HG03095 (cell line): Measurements from ENCODE around the gene RRAS2.
A peak's percentile ranks its signal among the peaks of the same experiment; 100 is the strongest.
"Not testable (repeated sequence)": the region's sequence is repeated elsewhere in the genome, so short reads cannot be mapped to it uniquely, and the experiment has no call there.

Experiments used
- ATAC-seq: cut with Tn5 transposase; IDR thresholded peaks from one replicate; pipeline ENCODE4 v1.9.1; 2021; ENCODE audit warnings: moderate library complexity; ENCODE audit not compliant: unreplicated experiment

Gene RRAS2

DNA sequence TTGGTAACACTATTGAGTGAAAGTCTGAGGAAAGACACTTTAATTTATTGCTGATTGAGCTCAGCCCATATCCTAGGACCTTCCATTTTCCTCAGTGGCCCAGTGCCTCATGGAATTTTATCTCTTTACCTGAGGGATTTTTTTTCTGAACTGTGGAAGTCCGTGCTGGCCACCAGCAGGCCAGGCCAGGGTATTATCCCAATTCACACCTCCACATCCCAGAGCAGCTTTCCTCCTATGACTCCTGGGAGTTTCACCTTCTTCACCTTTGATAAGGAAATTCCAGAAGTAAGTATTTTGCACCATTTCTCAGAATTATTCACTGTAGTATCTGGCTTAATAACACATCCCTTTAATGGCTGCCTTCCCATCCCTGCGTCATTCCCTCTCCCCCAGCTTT, 13.0 kb upstream of the RRAS2 start:
- ATAC-seq = no peak

GRCh38 chr11:14371249-14371648, 12.3 kb upstream of the RRAS2 start:
- no peak for ATAC-seq

DNA sequence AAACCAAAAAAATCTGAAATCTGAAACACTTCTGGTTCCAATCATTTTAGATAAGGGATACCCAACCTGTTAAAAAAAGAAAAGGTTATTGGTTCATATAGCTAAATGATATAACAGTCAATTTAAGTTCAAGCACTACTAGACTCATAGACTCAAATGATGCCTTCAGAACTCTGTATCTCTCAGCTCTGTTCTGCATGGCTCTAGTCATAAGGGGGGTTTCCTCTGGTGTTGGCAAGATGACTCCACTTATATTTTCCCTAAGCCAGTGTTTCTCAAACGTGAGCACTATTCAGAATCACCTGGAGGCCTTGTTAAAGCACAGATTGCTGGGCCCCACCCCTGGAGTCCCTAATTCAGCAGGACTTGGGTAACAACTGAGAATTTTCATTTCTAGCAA, 11.5 kb upstream of the RRAS2 start:
- no peak for ATAC-seq

GRCh38 chr11:14369598-14369997, 10.6 kb upstream of the RRAS2 start:
- no peak for ATAC-seq

DNA sequence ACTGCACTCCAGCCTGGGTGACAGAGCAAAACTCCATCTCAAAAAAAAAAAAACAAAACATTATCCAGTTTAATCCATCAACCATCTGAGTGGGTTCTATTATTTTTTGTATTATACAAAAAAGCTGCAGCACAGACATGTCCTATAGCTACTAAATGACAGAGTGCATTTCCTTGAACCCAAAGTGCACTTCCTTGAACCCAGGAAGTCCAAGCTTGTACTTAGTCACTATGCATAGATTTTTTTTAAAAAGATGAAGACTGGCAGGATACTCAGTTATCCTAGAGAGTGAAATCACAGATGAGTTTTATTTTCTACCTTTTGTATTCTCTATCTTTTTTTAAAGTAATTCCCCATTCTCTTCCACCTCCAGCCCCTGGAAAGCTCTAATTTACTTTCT, 8.0 kb upstream of the RRAS2 start:
- no peak for ATAC-seq

DNA sequence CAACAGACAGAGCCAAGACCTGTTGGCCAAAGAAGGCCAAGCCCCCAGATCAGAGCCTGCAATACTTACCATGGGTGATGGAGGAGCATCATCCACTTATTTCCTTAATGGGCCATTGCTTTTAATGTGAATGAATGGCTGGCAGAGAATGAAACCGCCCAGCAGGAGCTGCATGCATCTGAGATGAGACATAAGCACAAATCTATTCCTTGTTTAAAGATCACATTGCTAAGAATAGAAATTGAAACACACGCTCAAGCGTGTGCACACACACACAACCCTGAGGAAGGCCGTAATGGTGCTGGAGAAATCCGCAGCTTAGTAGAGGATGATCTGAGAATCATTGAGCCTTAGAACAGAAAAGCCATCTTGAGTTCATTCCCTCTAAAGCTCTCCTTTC, 5.3 kb upstream of the RRAS2 start:
- no peak for ATAC-seq

- no peak for ATAC-seq
Measured at GRCh38 chr11:14362611-14363010, 3.6 kb upstream of the RRAS2 start.

- ATAC-seq = no peak
Measured at GRCh38 chr11:14361951-14362350, 3.0 kb upstream of the RRAS2 start.

- no peak for ATAC-seq
Measured at GRCh38 chr11:14360976-14361375, 2.0 kb upstream of the RRAS2 start.

DNA sequence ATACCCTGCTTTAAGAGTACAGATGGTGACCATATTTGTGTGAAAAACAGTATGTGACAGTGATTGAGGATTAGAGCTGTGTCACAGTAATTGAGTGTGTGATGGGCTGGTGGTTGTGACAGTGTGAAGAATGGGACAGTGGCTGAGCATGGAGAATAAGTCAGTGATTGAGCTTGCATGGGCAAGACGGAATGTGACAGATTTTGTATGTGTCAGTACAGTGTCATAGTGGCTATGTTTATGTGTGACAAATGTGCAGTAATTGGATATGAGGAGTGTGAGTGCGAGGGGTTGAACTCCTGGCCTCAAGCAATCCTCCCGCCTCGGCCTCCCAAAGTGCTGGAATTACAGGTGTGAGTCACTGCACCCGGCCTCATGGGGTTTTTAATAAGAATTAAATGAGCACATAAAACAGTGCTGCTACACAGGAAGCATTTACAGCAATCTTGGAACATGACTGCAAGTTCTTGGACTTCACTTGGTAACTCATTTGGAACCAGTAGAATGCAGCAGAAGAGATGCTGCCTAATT, 583 bp upstream of the RRAS2 start:
- ATAC-seq = no peak

DNA sequence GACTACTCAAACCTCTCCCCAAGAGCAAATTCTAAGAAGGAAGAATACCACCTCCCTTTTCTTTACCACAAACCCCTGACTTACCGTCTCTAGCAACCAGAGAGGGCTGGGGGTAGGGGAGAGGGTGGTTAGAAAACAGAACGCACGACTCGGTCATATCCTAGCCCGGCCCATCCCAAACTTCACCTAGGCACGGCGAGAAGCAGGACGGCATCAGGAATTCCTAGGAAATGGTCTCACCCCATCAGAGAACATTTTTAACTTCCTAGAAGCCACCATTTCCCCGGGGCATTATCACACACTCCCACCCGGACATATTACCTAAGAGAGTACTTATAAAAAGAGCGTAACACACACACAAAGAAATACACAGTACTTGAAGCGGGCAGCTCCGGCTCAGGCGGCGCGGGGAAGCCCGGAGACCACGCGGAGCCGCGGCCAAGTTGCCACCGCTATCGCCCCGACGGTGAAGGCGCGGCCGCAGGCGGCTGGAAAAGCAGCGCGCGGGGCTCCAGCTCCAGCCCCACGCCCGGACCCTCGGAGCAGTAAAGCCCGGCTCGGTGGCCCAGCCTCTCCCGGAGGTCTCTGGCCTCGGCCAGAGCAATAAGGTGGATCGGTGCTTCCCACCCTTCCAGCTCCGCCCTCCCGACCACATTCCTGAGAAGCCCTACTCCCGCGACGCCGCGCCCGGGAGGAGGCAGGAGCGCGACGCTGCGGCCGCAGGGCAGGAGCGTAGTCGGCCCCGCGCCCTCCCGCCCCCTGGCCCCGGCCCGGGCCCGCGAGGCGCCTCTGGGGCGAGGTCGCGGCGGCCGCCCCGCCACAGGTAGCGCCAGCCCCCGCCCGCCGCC, 878 bp downstream of the RRAS2 start:
- ATAC-seq = peak; percentile 47

DNA sequence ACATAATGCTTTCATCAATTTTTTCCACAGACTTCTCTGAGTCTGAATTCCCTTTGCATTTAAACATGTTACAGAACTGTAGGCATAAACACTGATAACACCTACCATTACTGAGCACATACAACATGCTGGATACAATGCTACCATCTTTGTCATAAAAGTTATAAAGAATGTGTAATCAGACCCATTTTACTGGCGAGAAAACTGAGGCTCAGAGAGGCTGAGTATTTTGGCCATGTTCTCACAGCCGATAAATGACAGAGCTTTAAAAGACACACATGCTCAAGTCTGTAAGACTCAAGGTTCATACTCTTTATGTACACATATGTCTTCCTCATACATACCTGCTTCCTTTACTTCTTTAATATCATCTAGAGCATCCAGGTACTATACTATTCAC, 2.6 kb downstream of the RRAS2 start:
- no peak for ATAC-seq

DNA sequence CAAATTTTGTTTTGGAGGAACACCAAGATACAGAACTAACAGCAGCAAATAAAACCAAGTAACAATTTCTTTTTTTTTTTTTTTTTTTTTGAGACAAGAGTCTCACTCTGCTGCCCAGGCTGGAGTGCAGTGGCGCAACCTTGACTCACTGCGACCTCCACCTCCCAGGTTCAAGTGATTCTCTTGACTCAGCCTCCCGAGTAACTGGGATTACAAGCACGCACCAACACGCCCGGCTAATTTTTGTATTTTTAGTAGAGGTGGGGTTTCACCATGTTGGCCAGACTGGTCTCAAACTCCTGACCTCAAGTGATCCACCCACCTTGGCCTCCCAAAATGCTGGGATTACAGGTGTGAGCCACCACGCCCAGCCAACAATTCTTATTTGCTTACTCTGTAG, 4.4 kb downstream of the RRAS2 start:
- ATAC-seq = not testable (repeated sequence)

- no peak for ATAC-seq
Measured at GRCh38 chr11:14350716-14351238, 8.2 kb downstream of the RRAS2 start.

DNA sequence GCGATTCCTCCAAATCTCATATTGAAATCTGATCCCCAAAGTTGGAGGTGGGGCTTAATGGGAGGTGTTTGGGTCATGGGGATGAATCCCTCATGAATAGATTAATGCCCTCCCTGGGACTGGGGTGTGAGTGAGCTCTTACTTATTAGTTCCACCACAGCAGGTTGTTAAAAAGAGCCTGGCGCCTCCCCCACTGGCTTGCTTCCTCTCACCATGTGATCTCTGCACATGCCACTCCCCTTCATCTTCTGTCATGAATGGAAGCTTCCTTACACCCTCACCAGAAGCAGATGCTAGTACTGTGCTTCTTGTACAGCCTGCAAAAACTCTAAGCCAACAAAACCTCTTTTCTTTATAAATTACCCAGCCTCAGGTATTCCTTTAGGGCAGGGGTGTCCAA, 8.8 kb downstream of the RRAS2 start:
- no peak for ATAC-seq

- ATAC-seq = no peak
Measured at GRCh38 chr11:14347991-14348390, 11.0 kb downstream of the RRAS2 start.

DNA sequence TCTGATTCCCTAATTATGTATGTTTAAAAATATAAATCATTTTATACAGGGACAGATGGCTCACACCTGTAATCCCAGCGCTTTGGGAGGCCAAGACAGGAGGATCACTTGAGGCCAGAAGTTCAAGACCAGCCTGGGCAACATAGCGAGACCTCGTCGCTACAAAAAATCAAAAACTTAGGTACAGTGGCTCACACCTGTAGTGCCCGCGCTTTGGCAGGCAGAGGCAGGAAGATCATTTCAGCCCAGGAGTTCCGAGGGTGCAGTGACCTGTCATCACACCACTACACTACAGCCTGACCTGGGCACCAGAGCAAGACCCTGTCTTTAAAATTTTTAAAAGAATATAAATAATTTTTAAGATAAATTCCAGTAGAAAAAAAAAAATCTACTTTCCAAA, 11.5 kb downstream of the RRAS2 start:
- no peak for ATAC-seq

DNA sequence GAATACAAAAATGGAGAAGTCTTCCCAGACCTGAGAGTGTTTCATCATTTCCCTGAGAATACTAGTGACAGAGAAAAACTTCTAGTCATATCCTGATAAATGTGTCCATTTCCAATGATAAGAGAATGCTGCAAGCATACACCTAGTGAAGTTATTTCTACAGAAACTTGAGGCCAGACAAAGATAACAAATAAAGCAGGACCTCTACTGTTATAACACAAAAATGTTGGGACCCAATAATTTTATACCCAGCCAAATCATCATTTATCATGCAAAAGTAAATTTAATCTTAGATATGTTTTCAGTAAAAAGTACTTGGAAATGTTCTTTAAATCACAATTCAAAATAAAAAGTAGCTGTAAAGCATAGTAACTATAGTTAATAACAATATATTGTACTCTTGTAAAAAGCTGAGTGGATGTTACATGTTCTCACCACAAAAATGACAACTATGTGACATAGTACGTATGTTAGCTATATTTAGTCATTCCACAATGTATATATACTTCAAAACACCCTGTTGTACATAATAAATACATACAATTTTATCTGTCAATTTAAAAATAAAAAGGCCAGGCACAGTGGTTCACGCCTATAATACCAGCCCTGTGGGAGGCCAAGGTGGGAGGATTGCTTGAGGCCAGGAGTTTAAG, 12.6 kb downstream of the RRAS2 start:
- ATAC-seq = no peak

DNA sequence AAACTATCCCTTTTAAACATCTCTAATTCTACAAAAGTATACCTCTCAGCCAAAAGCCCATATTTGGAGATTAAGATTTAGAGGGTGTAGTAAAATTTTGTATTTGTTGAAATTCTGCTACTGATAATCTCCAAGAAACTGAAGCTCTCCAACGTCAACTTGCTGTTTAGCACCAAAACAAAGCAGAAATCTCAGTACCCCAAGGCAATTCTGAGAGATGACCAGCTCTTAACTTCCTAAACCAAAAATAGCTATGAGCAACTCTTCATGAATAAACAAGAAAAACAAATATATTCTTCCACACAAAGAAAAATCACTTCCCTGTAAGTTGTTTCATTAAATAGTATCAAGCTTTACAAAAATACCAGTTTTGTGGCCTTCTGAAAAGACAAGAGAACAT, 13.3 kb downstream of the RRAS2 start:
- ATAC-seq = no peak

DNA sequence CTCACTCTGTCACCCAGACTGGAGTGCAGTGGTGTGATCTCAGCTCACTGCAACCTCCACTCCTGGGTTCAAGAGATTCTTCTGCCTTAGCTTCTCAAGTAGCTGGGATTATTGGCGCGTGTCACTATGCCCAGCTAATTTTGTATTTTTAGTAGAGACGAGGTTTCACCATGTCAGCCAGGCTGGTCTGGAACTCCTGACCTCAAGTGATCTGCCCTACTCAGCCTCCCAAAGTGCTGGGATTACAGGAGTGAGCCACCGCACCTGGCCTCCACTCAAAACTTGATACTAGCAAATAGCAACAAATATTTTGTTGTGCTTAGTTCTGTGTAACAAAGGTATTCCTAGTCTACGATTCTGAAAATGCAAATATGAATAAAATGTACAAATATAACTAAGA, 14.0 kb downstream of the RRAS2 start:
- ATAC-seq = not testable (repeated sequence)

DNA sequence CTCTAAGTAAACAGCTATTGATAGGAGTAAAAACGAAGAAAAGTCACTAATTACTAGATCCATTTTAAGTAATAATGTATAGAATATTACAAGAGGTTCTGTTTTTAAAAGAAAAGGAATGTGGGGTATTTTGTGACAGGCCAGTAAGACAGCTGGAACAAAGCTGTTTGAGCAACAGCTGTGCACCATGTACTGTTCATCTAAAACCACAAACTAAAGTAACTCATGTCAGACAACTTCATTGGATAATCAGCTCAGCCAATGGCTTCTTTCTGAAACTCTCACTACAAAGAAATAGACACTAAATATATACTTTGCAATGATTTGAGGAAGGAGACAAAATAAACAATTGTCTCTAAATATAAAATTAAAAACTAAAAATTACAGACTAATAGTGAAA, 16.1 kb downstream of the RRAS2 start:
- ATAC-seq = peak; percentile 55

GRCh38 chr11:14341968-14342367, 17.0 kb downstream of the RRAS2 start:
- no peak for ATAC-seq
